GM23338 (cell line): Measurements from ENCODE around the gene RELN. TPM values are rescaled to one million over a fixed set of nuclear protein-coding genes. Genes with fewer than 3 reads are reported as not detected.

ENCODE experiments used
- ATAC-seq: fragments of 200-7000 bp; cut with Tn5 transposase; 3 replicates; pipeline ENCODE4 v1.9.1; 2020
- DNase-seq: peaks from one replicate; pipeline ENCODE4 v3.0.0-alpha.2; 2015; ENCODE audit warnings: low spot score
- H2AFZ ChIP-seq: fragments of 200-600 bp; sonication (generic); 2 replicates; pipeline ENCODE4 v1.8.0; 2016; ENCODE audit warnings: antibody characterized with exemption, mild to moderate bottlenecking, moderate library complexity
- H3F3A ChIP-seq: fragments of 200-600 bp; sonication (generic); replicated peaks from 2 replicates; pipeline ENCODE4 v1.8.0; 2017; ENCODE audit warnings: antibody characterized with exemption, mixed run types, low read depth
- H3K27ac ChIP-seq: fragments of 200-600 bp; sonication (generic); 2 replicates; pipeline ENCODE4 v1.6.1; 2016; ENCODE audit warnings: low read depth
- H3K27me3 ChIP-seq: fragments of 200-600 bp; sonication (generic); 2 replicates; pipeline ENCODE4 v1.8.0; 2016; ENCODE audit warnings: mild to moderate bottlenecking, mixed run types, moderate library complexity; ENCODE audit not compliant: insufficient read depth
- H3K36me3 ChIP-seq: fragments of 200-600 bp; sonication (generic); 2 replicates; pipeline ENCODE4 v1.8.0; 2016; ENCODE audit warnings: mild to moderate bottlenecking; ENCODE audit not compliant: insufficient read depth
- H3K4me1 ChIP-seq: fragments of 200-600 bp; sonication (generic); 2 replicates; pipeline ENCODE4 v1.8.0; 2016; ENCODE audit warnings: mild to moderate bottlenecking, moderate library complexity; ENCODE audit not compliant: insufficient read depth
- H3K4me2 ChIP-seq: fragments of 200-600 bp; sonication (generic); 2 replicates; pipeline ENCODE4 v1.7.1; 2017; ENCODE audit warnings: mixed run types
- H3K4me3 ChIP-seq: fragments of 200-600 bp; sonication (generic); 2 replicates; pipeline ENCODE4 v1.6.1; 2016; ENCODE audit warnings: mixed run types
- H3K79me2 ChIP-seq: fragments of 200-600 bp; sonication (generic); replicated peaks from 2 replicates; pipeline ENCODE4 v1.8.0; 2017; ENCODE audit warnings: mild to moderate bottlenecking; ENCODE audit not compliant: insufficient read depth
- H3K9me2 ChIP-seq: fragments of 200-600 bp; sonication (generic); 2 replicates; pipeline ENCODE4 v1.8.0; 2017; ENCODE audit not compliant: insufficient read depth
- H4K20me1 ChIP-seq: fragments of 200-600 bp; sonication (generic); replicated peaks from 2 replicates; pipeline ENCODE4 v1.8.0; 2017; ENCODE audit warnings: mild to moderate bottlenecking; ENCODE audit not compliant: insufficient read depth
- H3K27ac Mint-ChIP-seq: 2 replicates; pipeline ENCODE4 v1.8.0; 2020; ENCODE audit warnings: inconsistent platforms, mild to moderate bottlenecking, moderate library complexity, mixed read lengths
- H3K27me3 Mint-ChIP-seq: 3 replicates; pipeline ENCODE4 v1.8.0; 2022; ENCODE audit warnings: low read depth, mild to moderate bottlenecking, moderate library complexity, mixed read lengths, inconsistent platforms; ENCODE audit not compliant: insufficient read depth, poor library complexity
- H3K36me3 Mint-ChIP-seq: 3 replicates; pipeline ENCODE4 v1.8.0; 2021; ENCODE audit warnings: low read depth, mild to moderate bottlenecking, inconsistent platforms, moderate library complexity, mixed read lengths
- H3K4me1 Mint-ChIP-seq: 3 replicates; pipeline ENCODE4 v1.8.0; 2020; ENCODE audit warnings: mild to moderate bottlenecking, inconsistent platforms, mixed read lengths
- H3K4me3 Mint-ChIP-seq: 3 replicates; pipeline ENCODE4 v1.8.0; 2021; ENCODE audit warnings: moderate library complexity, mild to moderate bottlenecking, inconsistent platforms, mixed read lengths
- H3K9me3 Mint-ChIP-seq: 3 replicates; pipeline ENCODE4 v1.8.0; 2020; ENCODE audit warnings: moderate library complexity, mild to moderate bottlenecking, inconsistent platforms, mixed read lengths
- CREB1 ChIP-seq: fragments of 250-450 bp; sonication (Bioruptor Pico); IDR thresholded peaks from 2 replicates; pipeline ENCODE4 v1.5.0; 2020; ENCODE audit warnings: low read depth, mild to moderate bottlenecking, moderate library complexity
- EZH2 ChIP-seq: fragments of 200-600 bp; sonication (generic); IDR thresholded peaks from one replicate; pipeline ENCODE4 v1.8.0; 2017; ENCODE audit warnings: antibody characterized with exemption, mild to moderate bottlenecking, low read depth; ENCODE audit not compliant: unreplicated experiment
- EZH2phosphoT487 ChIP-seq: fragments of 200-600 bp; sonication (generic); IDR thresholded peaks from one replicate; pipeline ENCODE4 v1.8.1; 2018; ENCODE audit warnings: antibody characterized with exemption; ENCODE audit not compliant: unreplicated experiment
- JUNB ChIP-seq: IDR thresholded peaks from one replicate; pipeline ENCODE4 v1.6.1; 2016; ENCODE audit warnings: antibody characterized with exemption; ENCODE audit not compliant: unreplicated experiment
- NANOG ChIP-seq: IDR thresholded peaks from 2 replicates; pipeline ENCODE4 v1.6.1; 2016; ENCODE audit warnings: antibody characterized with exemption, borderline replicate concordance
- POLR2AphosphoS5 ChIP-seq: IDR thresholded peaks from 2 replicates; pipeline ENCODE4 v1.6.1; 2016; ENCODE audit warnings: antibody characterized with exemption, low read depth
- ZNF114 ChIP-seq: fragments of 250-450 bp; sonication (Bioruptor Pico); IDR thresholded peaks from 2 replicates; pipeline ENCODE4 v1.5.0; 2020; ENCODE audit warnings: mild to moderate bottlenecking, moderate library complexity
- ZNF331 ChIP-seq: fragments of 250-450 bp; sonication (Bioruptor Pico); IDR thresholded peaks from 2 replicates; pipeline ENCODE4 v1.5.0; 2020; ENCODE audit warnings: low read depth, mild to moderate bottlenecking, moderate library complexity
- polyA plus RNA-seq: library from polyadenylated mRNA; unstranded; fragments of >200 nt; fragmentation: Nextera tagmentation; extraction: Ambion mirVana; gene quantifications from 2 replicates; pipeline ENCODE4 v1.2.1, GENCODE V29; 2016
- total RNA-seq: library from RNA; depleted of rRNA; stranded (reverse); fragments of >200 nt; shearing (Covaris generic); gene quantifications from 2 replicates; pipeline ENCODE4 v1.2.3, GENCODE V29; 2014
- TF ChIP-seq, protein P1 (sequence below): fragments of 250-450 bp; sonication (Bioruptor Pico); IDR thresholded peaks from 2 replicates; pipeline ENCODE4 v1.5.0; 2020; ENCODE audit warnings: mild to moderate bottlenecking, moderate library complexity
- TF ChIP-seq, protein P2 (sequence below): IDR thresholded peaks from one replicate; pipeline ENCODE4 v1.6.1; 2018; ENCODE audit warnings: antibody characterized with exemption; ENCODE audit not compliant: unreplicated experiment
- TF ChIP-seq, protein P3 (sequence below), 2 experiments: fragments of 200-600 bp in 1 of 2; sonication (generic) in 1 of 2; conservative IDR thresholded peaks; 2 replicates each; pipeline versions ENCODE4 v1.5.1 to v1.6.1; 2016 to 2017; ENCODE audit warnings: antibody characterized with exemption in 2 of 2, low read depth in 2 of 2, mild to moderate bottlenecking in 2 of 2, moderate library complexity in 1 of 2
- TF ChIP-seq, protein P4 (sequence below): IDR thresholded peaks from 2 replicates; pipeline ENCODE4 v1.6.1; 2016; ENCODE audit warnings: antibody characterized with exemption

Gene RELN
- total and polyA plus RNA-seq, 2 experiments from 2014 or later: 0.10 to 0.76 TPM

DNA sequence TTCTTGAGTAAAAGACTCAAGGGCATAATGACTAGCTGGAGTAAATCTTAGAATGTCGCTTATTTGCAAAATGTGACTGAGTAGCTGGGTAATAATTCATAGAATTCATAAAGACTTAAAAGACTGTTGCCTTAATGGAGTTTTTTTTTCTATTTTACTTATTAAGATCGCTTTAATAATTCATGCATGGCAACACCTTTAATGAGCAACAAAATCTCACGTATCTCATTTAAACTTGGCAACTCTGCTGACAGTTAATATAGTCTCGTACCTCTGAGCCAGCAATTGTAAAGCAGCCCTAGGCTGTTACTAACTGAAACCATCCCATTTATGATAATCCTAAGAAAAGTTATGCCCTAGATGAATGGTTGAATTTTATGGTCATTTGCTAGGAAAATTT, 455.7 kb downstream of the RELN start:
- TF ChIP-seq, protein P1, sequence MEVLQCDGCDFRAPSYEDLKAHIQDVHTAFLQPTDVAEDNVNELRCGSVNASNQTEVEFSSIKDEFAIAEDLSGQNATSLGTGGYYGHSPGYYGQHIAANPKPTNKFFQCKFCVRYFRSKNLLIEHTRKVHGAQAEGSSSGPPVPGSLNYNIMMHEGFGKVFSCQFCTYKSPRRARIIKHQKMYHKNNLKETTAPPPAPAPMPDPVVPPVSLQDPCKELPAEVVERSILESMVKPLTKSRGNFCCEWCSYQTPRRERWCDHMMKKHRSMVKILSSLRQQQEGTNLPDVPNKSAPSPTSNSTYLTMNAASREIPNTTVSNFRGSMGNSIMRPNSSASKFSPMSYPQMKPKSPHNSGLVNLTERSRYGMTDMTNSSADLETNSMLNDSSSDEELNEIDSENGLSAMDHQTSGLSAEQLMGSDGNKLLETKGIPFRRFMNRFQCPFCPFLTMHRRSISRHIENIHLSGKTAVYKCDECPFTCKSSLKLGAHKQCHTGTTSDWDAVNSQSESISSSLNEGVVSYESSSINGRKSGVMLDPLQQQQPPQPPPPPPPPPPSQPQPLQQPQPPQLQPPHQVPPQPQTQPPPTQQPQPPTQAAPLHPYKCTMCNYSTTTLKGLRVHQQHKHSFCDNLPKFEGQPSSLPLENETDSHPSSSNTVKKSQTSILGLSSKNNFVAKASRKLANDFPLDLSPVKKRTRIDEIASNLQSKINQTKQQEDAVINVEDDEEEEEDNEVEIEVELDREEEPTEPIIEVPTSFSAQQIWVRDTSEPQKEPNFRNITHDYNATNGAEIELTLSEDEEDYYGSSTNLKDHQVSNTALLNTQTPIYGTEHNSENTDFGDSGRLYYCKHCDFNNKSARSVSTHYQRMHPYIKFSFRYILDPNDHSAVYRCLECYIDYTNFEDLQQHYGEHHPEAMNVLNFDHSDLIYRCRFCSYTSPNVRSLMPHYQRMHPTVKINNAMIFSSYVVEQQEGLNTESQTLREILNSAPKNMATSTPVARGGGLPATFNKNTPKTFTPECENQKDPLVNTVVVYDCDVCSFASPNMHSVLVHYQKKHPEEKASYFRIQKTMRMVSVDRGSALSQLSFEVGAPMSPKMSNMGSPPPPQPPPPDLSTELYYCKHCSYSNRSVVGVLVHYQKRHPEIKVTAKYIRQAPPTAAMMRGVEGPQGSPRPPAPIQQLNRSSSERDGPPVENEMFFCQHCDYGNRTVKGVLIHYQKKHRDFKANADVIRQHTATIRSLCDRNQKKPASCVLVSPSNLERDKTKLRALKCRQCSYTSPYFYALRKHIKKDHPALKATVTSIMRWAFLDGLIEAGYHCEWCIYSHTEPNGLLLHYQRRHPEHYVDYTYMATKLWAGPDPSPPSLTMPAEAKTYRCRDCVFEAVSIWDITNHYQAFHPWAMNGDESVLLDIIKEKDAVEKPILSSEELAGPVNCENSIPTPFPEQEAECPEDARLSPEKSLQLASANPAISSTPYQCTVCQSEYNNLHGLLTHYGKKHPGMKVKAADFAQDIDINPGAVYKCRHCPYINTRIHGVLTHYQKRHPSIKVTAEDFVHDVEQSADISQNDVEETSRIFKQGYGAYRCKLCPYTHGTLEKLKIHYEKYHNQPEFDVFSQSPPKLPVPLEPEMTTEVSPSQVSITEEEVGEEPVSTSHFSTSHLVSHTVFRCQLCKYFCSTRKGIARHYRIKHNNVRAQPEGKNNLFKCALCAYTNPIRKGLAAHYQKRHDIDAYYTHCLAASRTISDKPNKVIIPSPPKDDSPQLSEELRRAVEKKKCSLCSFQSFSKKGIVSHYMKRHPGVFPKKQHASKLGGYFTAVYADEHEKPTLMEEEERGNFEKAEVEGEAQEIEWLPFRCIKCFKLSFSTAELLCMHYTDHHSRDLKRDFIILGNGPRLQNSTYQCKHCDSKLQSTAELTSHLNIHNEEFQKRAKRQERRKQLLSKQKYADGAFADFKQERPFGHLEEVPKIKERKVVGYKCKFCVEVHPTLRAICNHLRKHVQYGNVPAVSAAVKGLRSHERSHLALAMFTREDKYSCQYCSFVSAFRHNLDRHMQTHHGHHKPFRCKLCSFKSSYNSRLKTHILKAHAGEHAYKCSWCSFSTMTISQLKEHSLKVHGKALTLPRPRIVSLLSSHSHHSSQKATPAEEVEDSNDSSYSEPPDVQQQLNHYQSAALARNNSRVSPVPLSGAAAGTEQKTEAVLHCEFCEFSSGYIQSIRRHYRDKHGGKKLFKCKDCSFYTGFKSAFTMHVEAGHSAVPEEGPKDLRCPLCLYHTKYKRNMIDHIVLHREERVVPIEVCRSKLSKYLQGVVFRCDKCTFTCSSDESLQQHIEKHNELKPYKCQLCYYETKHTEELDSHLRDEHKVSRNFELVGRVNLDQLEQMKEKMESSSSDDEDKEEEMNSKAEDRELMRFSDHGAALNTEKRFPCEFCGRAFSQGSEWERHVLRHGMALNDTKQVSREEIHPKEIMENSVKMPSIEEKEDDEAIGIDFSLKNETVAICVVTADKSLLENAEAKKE (CRISPR knock-in tag): no peak
- TF ChIP-seq, protein P2, sequence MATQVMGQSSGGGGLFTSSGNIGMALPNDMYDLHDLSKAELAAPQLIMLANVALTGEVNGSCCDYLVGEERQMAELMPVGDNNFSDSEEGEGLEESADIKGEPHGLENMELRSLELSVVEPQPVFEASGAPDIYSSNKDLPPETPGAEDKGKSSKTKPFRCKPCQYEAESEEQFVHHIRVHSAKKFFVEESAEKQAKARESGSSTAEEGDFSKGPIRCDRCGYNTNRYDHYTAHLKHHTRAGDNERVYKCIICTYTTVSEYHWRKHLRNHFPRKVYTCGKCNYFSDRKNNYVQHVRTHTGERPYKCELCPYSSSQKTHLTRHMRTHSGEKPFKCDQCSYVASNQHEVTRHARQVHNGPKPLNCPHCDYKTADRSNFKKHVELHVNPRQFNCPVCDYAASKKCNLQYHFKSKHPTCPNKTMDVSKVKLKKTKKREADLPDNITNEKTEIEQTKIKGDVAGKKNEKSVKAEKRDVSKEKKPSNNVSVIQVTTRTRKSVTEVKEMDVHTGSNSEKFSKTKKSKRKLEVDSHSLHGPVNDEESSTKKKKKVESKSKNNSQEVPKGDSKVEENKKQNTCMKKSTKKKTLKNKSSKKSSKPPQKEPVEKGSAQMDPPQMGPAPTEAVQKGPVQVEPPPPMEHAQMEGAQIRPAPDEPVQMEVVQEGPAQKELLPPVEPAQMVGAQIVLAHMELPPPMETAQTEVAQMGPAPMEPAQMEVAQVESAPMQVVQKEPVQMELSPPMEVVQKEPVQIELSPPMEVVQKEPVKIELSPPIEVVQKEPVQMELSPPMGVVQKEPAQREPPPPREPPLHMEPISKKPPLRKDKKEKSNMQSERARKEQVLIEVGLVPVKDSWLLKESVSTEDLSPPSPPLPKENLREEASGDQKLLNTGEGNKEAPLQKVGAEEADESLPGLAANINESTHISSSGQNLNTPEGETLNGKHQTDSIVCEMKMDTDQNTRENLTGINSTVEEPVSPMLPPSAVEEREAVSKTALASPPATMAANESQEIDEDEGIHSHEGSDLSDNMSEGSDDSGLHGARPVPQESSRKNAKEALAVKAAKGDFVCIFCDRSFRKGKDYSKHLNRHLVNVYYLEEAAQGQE: no peak
- TF ChIP-seq EZH2: no peak
- TF ChIP-seq NANOG: no peak
- TF ChIP-seq ZNF331 (CRISPR knock-in tag): no peak
- no peak for TF ChIP-seq JUNB
- no peak for TF ChIP-seq EZH2phosphoT487
- TF ChIP-seq, protein P3, sequence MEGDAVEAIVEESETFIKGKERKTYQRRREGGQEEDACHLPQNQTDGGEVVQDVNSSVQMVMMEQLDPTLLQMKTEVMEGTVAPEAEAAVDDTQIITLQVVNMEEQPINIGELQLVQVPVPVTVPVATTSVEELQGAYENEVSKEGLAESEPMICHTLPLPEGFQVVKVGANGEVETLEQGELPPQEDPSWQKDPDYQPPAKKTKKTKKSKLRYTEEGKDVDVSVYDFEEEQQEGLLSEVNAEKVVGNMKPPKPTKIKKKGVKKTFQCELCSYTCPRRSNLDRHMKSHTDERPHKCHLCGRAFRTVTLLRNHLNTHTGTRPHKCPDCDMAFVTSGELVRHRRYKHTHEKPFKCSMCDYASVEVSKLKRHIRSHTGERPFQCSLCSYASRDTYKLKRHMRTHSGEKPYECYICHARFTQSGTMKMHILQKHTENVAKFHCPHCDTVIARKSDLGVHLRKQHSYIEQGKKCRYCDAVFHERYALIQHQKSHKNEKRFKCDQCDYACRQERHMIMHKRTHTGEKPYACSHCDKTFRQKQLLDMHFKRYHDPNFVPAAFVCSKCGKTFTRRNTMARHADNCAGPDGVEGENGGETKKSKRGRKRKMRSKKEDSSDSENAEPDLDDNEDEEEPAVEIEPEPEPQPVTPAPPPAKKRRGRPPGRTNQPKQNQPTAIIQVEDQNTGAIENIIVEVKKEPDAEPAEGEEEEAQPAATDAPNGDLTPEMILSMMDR (conservative IDR thresholded peaks at IDR 0.05; ENCODE audit: low read depth in 2 of 2): no peak
- TF ChIP-seq, protein P4, sequence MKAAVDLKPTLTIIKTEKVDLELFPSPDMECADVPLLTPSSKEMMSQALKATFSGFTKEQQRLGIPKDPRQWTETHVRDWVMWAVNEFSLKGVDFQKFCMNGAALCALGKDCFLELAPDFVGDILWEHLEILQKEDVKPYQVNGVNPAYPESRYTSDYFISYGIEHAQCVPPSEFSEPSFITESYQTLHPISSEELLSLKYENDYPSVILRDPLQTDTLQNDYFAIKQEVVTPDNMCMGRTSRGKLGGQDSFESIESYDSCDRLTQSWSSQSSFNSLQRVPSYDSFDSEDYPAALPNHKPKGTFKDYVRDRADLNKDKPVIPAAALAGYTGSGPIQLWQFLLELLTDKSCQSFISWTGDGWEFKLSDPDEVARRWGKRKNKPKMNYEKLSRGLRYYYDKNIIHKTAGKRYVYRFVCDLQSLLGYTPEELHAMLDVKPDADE: no peak
- TF ChIP-seq POLR2AphosphoS5: no peak
- no peak for TF ChIP-seq ZNF114 (CRISPR knock-in tag)
- no peak for TF ChIP-seq CREB1 (CRISPR knock-in tag)
- Histone ChIP-seq H3K4me3 (no peak overlapping the region), H3K4me1 (no peaks in the 10 kb centered on the region), H2AFZ (no peak overlapping the region), H3F3A (no peaks in the 10 kb centered on the region), H4K20me1 (no peaks in the 10 kb centered on the region), H3K27ac (no peak overlapping the region), H3K9me2 (no peaks in the 10 kb centered on the region), H3K4me2 (no peak overlapping the region), H3K79me2 (no peaks in the 10 kb centered on the region), H3K27me3 (no peaks in the 10 kb centered on the region), H3K36me3 (no peaks in the 10 kb centered on the region)
- Mint-ChIP-seq H3K36me3 (no peaks in the 10 kb centered on the region), H3K27ac (no peak overlapping the region), H3K27me3 (peaks cover 2% of the 10 kb centered on the region), H3K4me3 (no peak overlapping the region), H3K4me1 (no peaks in the 10 kb centered on the region), H3K9me3 (no peaks in the 10 kb centered on the region)
- no peak for ATAC-seq
- DNase-seq: no peak
